GM12891 (cell line): ENCODE results near the gene GLIS1.

Experiments
- POLR2A ChIP-seq: IDR thresholded peaks from 2 replicates; pipeline ENCODE4 v1.6.1; 2011; ENCODE audit warnings: low read depth, low read length, control low read depth
- POLR2AphosphoS5 ChIP-seq: IDR thresholded peaks from 2 replicates; pipeline ENCODE4 v1.6.1; 2011; ENCODE audit warnings: low read depth, low read length, control low read depth
- POU2F2 ChIP-seq: IDR thresholded peaks from 2 replicates; pipeline ENCODE4 v1.6.1; 2011; ENCODE audit warnings: low read depth, mild to moderate bottlenecking, control low read depth, low read length, moderate library complexity

DNA sequence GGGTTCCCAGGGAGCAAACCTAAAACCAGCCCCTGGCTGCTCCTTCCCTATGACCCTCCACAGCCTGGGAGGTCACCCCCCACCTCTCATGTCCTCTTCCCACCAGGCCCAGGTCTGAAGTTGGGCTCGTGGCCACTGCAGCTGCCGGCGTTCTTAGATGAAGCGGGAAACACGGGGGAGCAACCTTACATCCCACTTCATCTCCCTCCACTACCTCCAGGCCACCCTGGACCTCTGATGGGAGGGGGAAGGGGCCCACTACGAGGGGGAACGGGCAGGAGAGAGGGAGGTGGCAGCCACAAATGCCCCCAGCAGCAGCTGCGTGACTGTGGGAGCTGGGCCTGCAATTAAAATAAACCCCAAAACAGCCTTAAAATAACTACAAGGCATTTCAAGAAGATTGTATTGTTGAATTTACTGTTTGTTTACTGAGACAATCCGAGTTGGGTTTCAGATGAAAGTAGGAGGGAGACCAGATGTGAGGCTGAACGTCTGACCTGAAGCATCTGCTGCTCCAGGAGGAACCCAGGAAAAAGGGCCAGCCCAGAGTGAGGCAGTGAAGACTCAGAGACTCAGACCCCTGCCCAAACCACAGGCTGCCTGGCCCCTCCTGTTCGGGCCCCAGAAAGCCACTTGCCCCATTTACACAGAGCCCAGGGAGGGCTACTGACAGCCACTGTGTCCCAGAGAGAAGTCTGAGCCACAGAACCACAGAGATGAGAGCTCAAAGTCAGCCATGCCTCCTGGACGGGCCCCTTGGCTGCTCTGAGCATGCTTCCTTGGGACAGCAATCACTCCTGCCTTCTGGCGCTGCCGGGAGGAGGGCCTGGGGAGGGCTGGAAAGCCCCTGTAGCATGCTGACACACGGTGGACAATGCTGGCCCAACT lies 59.8 kb downstream of the GLIS1 start:
- TF ChIP-seq POLR2A (no peak), POLR2AphosphoS5 (no peak), POU2F2 (no peak)
